GM18858 (cell line): Measurements from ENCODE around the gene TNFRSF14.

Source experiments
- ATAC-seq: cut with Tn5 transposase; IDR thresholded peaks from one replicate; pipeline ENCODE4 v1.9.1; 2021; ENCODE audit not compliant: unreplicated experiment

Gene TNFRSF14

DNA sequence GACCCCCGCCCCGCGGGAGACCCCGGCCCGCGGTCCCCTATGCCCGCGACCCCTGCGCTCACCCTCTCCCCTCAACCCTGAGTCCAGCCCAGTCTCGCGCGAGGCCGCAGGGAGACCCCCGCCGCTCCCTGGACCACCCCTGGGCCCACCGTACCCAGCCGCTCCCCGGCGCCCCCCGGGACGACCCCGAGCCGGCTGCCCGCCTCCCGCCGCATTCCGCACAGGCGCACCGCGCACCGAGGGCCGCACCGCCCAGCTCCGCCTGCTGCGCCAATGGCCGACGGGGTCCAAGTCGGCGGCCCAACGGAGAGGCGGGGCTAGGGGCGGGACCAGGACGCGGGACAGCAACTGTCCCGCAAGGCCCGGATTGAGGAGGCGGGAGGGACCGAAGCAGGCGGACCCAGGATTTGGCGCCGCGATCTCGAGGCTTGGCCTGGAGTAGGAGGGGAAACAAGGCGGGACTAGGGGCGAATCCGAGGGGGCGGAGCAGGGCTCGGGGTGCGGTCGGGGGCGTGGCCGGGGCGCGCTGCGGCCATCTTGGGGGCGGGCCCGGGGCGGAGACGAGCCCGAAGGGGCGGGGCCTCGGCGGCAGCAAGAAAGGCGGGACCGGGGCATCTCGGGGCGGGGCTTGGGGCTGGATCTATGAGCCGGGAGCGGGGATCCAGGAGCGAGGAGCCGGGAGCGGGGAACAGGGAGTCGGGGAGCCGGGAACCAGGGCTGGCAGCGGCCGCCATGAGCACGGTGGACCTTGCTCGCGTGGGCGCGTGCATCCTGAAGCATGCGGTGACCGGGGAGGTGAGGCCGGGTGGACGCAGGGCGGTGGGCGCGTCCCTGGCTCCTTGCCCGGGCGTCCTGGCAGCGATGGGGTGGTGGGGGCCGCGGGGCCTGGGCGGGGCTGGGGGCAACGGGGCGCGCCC, 30.2 kb downstream of the TNFRSF14 start, which contains the start of gene PRXL2B:
TSS of gene PRXL2B (plus strand) at position 624 of the 917 bp plus-strand sequence. CDS start at position 733, 109 bp downstream.
- peak; percentile 37 for ATAC-seq

DNA sequence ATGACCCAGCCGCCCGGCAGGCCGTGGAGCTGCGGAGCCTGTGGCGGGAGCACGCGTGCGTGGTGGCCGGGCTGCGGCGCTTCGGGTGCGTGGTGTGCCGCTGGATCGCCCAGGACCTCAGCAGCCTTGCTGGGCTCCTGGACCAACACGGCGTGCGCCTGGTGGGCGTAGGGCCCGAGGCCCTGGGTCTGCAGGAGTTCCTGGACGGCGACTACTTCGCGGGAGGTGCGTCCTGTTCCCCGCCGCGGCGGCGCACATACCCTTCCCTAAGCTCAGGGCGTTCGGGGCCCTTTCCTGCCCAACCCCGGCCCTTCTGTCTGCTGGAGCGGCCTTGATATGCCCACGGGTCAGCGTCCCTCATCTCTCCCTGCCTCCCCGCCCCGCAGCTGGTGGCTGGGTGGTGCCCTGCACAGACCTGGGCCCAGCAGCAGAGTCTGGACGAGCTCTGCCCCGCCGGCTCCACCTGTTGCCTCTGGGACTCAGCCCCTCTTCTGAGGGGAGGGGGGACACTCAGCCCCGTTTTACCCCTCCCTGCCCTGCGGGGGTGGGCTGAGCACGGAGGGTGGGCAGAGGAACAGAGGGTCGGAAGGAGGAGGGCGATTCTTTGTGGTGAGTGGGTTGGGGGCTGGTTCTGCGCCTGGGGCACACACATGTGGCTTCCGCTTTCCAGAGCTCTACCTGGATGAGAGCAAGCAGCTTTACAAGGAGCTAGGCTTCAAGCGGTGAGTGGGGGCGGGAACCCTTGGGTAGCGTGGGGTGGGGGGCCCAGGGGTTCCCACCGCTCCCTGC, 31.1 kb downstream of the TNFRSF14 start:
- ATAC-seq = no peak

DNA sequence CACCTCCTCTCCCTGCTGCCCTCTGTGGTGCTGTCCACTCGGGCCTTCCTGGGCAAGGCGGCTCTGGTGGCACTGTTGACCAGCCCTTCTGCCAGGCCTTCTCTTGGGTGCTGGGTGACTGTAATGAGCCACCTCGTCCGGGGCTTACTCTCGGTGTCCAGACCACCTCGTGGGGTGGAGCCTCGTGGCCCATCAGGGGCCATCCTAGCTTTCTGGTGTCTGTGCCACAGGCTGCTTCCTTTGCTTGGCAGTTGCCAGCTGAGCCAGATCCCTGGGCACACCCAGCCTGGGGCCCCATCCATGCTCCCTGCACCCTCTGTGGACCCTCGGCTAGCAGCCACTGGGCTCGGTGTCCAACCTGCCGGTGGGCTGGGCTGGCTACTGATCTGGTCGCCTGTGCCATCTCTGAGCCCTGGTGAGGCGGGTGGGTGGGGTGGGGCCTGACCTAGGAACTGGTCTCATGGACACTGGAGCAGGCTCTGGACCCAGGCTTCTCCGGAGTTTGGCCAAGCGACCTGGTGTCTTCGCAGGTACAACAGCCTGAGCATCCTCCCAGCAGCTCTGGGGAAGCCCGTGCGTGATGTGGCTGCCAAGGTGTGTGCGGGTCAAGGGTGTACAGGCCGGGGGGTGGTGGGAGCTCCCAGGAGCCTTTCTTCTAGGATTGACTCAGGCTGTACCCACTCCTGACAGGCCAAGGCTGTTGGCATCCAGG, 31.8 kb downstream of the TNFRSF14 start:
- ATAC-seq = no peak

DNA sequence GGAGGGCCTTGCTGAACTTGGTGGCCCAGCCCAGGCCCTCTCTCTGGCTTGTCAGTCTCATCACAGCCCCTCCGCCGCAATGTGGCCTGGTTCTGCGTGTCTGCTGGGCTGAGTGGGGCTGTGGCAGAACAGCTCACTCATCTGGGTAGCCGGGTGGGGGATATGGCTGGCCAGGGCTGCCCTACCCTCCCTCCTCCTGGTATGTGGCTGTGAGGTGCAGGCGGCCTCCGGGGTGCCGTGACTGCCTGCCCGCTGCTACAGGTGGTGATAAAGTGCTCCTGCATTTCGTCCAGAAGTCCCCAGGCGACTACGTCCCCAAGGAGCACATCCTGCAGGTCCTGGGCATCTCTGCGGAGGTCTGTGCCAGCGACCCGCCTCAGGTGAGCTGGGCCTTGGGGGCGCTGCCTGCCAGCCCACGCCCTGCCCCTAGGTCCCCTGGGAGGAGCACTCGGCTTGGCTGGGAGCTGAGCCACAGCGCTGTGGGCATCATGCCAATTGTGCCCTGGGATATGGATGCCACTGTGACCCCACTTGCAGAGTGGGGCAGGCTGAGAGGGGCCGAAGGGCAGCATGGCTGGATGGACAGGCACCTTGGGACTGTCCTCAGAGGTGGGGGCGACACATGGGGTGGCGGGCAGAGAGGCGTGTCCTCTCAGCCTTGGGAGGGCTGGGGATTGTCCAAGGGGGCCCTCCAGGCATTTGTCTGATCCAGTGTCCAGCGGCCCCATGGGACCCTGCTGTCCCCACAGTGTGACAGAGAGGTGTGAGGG, 32.7 kb downstream of the TNFRSF14 start:
- no peak for ATAC-seq

DNA sequence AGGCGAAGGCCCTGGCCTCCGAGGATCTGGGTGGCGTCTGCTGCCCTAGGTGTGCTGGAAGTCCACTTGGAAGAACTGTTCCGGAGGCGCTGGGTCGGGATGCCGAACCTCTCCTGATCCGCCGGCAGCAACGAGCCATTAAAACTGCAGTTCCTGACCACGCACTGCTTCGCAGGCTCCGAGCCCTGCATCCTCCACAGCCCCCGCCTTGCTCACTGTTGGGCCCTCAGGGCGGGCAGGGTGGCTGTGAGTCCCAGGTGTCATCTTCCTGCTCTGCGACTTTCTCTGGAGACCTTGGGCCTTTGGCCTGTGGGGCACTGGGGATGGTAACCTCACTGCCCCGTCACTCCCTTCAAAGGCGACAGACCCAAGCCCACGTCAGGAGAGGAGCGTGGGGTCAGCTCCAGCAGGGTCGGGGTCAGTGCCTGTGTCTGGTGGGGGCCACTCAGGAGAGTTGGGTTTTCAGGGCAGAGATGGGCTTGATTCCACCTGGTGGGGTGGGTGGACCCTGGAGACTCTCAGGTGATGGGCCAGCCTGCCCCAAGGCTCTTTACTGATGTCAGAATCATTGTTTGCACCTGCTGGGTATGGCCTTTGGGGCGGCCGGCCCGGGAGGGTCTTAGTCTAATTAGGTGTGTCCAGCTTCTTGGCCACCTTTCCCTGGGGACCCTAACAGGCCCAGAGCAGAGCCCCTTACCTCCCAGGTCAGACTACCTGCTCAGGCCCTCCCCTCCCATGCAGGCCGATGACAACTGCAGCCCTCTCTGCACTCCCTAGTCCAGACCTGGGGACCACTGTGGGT, 33.5 kb downstream of the TNFRSF14 start:
- no peak for ATAC-seq

DNA sequence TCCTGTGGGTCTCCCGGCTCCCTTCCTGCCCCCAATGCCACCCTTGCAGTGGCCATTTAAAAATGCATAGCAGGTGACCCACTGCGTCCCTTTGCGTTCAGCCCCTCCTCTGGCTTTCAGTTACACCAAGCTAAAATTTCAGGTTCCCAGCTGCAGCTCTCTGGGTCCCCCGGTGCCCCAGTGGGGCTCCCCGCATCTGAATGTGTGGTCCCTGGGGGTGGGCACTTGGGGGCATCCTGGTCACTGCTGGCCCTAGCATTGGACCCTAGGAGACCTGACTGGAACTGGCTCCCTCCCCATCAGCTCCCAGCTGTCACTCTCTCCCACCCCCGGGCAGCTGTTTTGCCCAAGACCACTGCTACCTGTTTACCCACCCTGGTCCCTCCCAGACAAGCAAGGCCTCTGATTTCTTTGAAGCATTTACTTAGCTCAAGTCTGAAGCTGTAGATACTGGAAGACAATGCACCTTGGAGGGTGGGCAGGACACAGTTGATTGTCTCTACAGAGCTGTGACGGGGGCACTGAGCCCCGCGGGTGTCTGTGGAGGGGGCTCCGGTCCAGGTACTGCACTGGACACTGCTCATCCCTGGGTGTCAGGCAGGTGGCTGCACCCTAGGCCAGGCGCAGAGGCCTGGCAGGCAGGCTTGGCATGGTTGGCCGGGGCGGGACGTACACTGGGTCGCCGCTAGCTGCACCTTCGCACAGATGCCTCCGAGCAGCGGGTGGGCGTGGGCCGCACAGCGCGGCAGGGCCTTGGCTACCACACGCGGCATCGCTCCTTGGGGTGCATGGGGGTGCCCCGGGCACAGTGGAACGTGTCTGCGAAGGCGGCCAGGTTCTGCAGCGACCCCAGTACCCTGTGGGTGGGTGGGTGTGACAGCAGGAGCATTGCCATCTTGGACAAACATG, 34.3 kb downstream of the TNFRSF14 start:
- ATAC-seq = no peak

DNA sequence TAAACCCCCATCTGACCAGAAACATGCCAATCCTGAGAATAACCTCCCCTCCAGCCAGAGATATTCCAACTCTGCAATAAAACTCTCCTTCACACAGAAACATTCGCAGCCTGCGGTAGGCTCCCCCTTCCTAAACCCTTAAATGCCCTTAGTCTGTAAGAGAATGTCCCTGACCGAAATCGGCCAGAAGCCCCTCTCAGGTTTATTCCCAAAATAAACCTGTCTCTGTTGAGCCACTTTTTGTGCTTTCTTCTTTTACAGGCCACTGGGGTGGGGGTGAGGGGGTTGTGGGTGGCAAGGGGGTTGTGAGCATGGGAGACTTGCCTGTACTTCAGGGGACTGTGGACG, 35.0 kb downstream of the TNFRSF14 start:
- ATAC-seq = no peak

DNA sequence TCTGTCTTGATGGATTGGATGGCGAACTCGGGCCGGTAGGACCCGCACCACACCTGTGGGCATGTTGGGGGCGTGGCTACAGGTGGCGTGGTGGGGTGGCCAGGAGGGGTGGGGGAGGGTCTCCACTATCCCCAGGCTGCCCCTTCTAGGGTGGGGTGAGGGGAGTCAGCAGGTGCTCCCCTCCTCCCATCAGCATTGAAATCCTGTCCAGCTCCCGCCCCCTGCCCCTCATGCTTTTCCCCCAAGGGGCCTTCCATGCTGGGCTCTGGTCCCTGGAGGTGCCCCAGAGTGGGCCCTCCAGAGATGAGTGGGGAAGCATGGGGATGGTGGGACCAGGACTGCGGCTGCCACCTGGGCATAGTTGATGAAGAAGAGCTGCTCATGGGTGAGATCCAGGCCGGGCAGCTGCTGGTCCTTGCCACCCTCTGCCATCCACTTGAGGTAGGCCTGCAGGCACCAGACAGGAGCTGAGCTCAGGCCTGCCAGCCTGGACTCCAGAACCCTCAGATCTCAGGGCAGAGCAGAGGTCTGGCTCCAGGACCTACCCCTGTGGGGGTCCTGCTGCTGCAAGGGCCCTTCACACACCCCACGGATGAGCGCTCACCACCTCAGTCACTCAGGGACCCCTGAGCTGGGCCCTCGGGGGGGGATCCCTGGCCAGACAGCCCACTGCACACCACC, 35.5 kb downstream of the TNFRSF14 start:
- no peak for ATAC-seq

DNA sequence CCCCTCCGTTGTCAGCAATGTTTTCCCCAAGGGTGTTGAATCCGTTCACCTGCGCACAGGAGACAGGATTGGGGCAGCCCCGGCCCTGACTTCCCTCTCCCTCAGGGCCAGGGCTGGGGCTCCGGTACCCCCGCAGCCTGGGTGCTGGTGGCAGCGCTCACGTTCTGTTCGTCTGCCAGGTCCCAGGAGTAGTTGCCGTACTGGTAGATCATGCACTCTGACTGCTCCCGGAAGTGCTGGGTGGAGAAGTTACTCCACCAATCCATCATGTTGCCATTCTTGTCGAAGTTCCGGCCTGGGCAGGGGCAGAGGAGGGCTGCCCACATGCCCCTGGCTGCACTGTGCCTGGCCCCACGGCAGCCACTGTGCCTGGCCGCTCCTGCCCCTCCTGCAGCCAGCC, 36.5 kb downstream of the TNFRSF14 start:
- ATAC-seq = no peak

DNA sequence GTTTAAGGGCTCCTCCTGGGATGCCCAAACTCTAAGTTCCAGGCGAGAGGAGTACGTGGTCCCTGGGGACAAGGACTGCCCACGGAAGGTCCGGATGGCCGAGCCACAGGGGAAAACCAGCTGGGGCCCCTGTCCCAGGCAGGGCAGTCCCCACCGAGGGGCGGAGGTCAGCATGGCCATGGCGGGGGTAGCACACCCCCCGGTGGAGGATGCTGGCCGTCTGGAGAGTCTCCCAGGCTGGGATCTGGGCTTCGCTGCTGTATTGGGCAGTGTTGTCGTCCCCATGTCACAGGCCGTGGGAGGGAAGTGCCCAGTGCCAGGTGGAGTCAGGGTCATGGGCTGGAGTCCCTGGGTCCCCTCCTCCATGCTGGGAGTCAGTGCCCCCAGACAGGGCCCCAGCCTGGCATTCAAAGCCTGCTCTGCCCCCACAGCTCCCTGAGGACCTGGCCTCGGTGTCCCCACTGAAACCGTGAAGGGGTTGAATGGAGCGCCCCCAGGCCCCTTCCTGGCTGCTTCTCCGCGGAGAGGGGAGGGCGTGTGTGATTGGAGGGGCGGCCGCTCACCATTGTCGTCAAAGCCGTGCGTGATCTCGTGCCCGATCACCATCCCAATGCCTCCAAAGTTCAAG, 37.2 kb downstream of the TNFRSF14 start:
- ATAC-seq = no peak

DNA sequence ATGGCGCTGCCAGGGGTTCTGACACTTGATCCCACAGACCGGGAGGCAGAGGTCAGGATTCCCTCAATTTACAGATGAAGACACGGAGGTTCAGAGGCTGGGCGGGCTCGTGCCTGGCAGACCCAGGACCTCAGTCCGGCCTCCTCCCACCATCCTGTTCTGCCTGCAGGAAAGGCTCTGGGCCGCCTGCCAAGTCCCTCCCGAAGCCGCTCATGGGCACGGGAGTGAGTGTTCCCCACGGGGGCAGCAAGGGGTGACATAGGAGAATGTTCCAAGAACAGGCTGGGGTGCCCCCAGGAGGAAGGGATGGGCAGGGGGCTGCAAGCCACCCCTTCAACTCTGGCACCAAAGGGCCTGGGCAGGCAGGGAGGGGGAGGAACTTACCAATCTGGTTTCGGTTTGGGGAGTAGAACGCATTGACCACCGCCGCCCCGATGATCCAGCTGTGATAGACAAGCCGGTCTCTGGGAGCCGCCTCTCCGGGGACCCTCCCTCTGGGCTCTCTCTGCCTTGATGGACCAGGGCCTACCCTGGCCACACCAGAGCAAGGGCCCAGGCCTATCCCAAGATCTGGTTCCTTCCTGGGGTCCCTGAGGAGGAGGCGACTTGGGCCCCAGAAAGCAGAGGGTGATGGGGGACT, 38.0 kb downstream of the TNFRSF14 start:
- no peak for ATAC-seq

DNA sequence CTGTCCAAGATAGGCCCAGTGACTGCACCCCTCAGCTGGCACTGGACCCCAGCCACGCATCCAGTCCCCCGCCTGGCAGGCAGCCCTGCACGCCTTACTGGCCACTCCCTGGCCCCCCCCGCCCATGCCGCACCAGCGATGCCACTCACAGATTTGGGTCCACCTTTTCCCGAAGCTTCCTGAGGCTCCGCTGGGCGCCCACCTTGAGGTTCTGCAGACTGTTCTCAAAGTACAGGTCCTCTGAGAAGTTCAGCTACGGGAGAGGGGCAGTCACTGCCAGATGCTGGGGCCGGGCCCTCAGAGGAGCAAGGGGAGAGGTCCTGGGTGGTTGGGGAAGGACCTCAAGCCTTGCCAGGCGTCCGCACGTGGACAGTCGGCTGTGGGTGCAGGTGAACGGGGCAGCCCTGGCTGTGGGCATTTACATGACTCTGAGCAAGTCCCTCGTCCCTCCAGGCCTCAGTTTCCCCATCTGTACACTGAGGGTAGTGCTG, 38.5 kb downstream of the TNFRSF14 start:
- ATAC-seq = no peak

DNA sequence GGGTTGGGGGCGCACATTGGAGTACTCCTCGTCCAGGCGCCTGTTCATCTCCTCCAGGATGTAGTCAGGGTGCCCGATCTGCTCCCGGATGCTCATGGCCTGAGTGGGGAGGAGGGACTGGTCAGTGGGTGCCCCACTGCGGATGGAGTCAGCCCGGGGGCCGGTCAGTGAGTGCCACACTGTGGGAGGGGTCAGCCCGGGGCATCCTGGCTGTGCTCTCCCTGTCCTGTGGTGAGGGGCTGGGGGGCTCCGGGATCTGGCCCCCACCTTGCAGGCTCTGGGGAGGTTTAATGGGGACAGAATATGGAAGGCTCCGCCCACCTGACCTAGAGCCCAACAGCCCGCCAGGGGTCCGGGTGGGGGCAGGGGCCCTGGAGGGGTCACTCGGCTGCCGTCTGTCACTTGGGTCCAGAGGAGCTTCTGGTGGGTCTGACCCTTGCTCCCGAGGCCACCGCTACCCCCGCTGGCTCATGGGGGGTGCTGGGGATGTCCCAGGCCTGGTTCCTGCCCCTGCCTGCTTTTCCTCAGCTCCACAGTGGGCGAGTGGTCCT, 39.2 kb downstream of the TNFRSF14 start:
- ATAC-seq = no peak

DNA sequence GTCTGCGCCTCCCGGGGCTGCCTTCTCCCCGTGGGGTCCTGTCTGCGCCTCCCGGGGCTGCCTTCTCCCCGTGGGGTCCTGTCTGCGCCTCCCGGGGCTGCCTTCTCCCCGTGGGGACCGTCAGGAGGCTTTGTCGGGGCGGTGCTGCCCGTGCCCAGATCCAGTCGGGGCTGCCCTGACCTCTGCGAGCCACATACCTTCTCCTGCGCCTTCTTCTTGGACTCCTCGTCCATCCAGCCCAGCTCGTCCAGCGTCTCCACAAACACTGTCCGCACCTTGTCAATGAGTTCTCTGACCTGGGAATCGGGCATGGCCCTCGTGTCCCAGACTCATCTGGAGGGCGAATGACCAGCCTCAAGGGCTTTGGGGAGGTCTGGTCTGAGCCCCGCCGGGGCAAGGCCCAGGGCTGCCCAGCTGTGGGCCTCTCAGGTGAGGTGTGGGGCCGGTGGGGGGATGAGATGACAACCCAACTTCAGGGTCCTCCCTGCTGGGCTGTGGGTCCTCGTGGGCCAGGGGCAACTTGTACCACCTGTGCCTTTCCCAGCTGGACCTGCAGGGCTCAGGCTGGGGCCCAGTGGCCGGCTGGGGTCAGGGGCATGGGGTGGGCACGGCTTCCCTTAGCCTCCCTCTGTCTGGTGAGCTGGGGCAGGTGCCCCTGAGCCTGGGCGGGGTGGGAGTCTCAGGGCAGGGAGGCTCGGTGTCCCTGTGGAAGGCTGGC, 39.8 kb downstream of the TNFRSF14 start:
- no peak for ATAC-seq

DNA sequence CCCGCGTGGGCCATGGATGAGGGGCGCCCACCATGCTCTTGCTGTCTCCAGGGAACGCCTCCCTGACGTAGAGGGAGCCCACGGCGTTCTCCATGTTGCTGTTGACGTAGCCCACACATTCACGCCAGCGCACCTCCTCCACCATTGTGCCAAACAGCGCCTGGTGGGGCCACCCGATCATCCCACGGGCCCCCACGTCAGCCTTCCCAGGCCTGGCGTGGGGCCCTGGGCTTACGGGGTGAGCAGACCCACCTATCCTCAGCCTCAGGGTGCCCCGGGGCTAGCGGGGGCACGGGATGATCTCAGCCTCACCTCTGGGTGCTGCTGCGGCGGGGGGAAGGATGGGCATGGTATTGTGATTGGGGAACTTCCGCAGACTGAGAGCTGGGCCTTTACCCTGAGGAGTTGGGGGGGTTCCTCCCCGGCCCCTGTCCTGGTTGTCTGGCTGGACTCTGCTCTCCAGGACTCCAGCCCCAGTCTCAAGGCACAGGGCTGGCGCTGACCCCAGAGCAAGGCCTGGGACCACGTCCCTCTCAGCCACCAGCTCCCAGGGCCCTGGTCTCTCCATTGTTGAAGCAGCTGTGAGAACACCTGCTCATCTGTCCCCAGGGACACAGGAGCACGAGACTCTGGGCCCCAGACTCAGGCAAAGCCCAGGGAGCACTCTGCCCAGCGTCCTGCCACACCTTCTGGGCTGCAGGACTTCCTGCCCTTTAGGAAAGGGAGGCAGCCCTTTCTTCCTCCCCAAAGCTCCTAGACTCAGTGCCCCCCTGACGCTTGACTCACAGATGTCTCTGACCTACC, 40.6 kb downstream of the TNFRSF14 start:
- no peak for ATAC-seq
